HFFc6 (cell line): ENCODE measurements around the gene ERMARD. TPM values are rescaled to one million over a fixed set of nuclear protein-coding genes. Genes with fewer than 3 reads are reported as not detected.

ENCODE experiments used
- DNase-seq: peaks from one replicate; pipeline ENCODE4 v3.0.0-alpha.2; 2018
- H3K27ac Mint-ChIP-seq: 2 replicates; pipeline ENCODE4 v1.8.0; 2020; ENCODE audit warnings: mild to moderate bottlenecking, mixed read lengths
- H3K27me3 Mint-ChIP-seq: 2 replicates; pipeline ENCODE4 v1.8.0; 2021; ENCODE audit warnings: mild to moderate bottlenecking, moderate library complexity, mixed read lengths; ENCODE audit not compliant: insufficient read depth
- H3K36me3 Mint-ChIP-seq: 2 replicates; pipeline ENCODE4 v1.8.0; 2021; ENCODE audit warnings: low read depth, mixed read lengths
- H3K4me1 Mint-ChIP-seq: 2 replicates; pipeline ENCODE4 v1.8.0; 2020; ENCODE audit warnings: low read depth, mixed read lengths
- H3K4me3 Mint-ChIP-seq: 2 replicates; pipeline ENCODE4 v1.8.0; 2020; ENCODE audit warnings: mild to moderate bottlenecking, moderate library complexity, mixed read lengths
- H3K9me3 Mint-ChIP-seq: 2 replicates; pipeline ENCODE4 v1.8.0; 2020; ENCODE audit warnings: mild to moderate bottlenecking, mixed read lengths
- CTCF ChIP-seq: fragments of 200-600 bp; sonication (generic); IDR thresholded peaks from 2 replicates; pipeline ENCODE4 v1.5.0; 2021; ENCODE audit warnings: antibody characterized with exemption, mild to moderate bottlenecking
- total RNA-seq, 6 experiments: library from RNA; stranded (reverse); fragmentation: NEBNext Ultra II Directional; extraction: Animal tissue kit (Norgen Biotek cat#: 25700); gene quantifications; 2 replicates in 1 of 6; 3 replicates in 5 of 6; pipeline ENCODE4 v1.2.3, GENCODE V29; 2021

The ERMARD gene
- total RNA-seq, 6 experiments from 2014 or later = 13.7 to 17.5 (median 15.9) TPM

- H3K9me3 Mint-ChIP-seq = peaks cover 7% of the 10 kb centered on the region; the same call in 1 of the 2 replicates
- no peak overlapping the region for H3K27ac Mint-ChIP-seq
- no peaks in the 10 kb centered on the region for H3K36me3 Mint-ChIP-seq
- TF ChIP-seq CTCF = no peak
- no peak for DNase-seq
- no peaks in the 10 kb centered on the region for H3K4me1 Mint-ChIP-seq
- H3K4me3 Mint-ChIP-seq = no peak overlapping the region
- H3K27me3 Mint-ChIP-seq = peaks cover 9% of the 10 kb centered on the region
Measured at GRCh38 chr6:169820358-169820757, 68.9 kb downstream of the ERMARD start.

GRCh38 chr6:169824021-169824420, 72.6 kb downstream of the ERMARD start:
- no peaks in the 10 kb centered on the region for H3K36me3 Mint-ChIP-seq
- H3K27me3 Mint-ChIP-seq = peaks cover 16% of the 10 kb centered on the region
- no peaks in the 10 kb centered on the region for H3K4me1 Mint-ChIP-seq
- H3K9me3 Mint-ChIP-seq = no peaks in the 10 kb centered on the region
- no peak overlapping the region for H3K27ac Mint-ChIP-seq
- TF ChIP-seq CTCF = no peak
- no peak overlapping the region for H3K4me3 Mint-ChIP-seq
- DNase-seq = no peak

- Mint-ChIP-seq H3K9me3 (no peaks in the 10 kb centered on the region), H3K4me1 (no peaks in the 10 kb centered on the region), H3K27ac (no peak overlapping the region), H3K27me3 (peaks cover 16% of the 10 kb centered on the region), H3K36me3 (no peaks in the 10 kb centered on the region), H3K4me3 (no peak overlapping the region)
- TF ChIP-seq CTCF = no peak
- DNase-seq = no peak
Measured at GRCh38 chr6:169824848-169825557, 73.6 kb downstream of the ERMARD start.

GRCh38 chr6:169825558-169826225, 74.3 kb downstream of the ERMARD start:
- no peaks in the 10 kb centered on the region for H3K36me3 Mint-ChIP-seq
- H3K4me1 Mint-ChIP-seq = no peaks in the 10 kb centered on the region
- H3K27me3 Mint-ChIP-seq = peaks cover 14% of the 10 kb centered on the region

GRCh38 chr6:169826697-169827096, 75.3 kb downstream of the ERMARD start:
- Mint-ChIP-seq H3K27ac (no peak overlapping the region), H3K9me3 (no peaks in the 10 kb centered on the region), H3K36me3 (no peaks in the 10 kb centered on the region), H3K4me1 (peaks cover 3% of the 10 kb centered on the region), H3K4me3 (no peak overlapping the region), H3K27me3 (peaks cover 14% of the 10 kb centered on the region)
- TF ChIP-seq CTCF = no peak
- DNase-seq = no peak

More at GRCh38 chr6:169825558-169826225, 74.3 kb downstream of the ERMARD start:
- TF ChIP-seq CTCF = no peak
- no peak overlapping the region for H3K27ac Mint-ChIP-seq
- no peak for DNase-seq
- no peak overlapping the region for H3K4me3 Mint-ChIP-seq
- no peaks in the 10 kb centered on the region for H3K9me3 Mint-ChIP-seq
